ENCODE results near the gene SLC5A1.
"Not testable (repeated sequence)": the region's sequence is repeated elsewhere in the genome, so short reads cannot be mapped to it uniquely, and the experiment has no call there.

DNA sequence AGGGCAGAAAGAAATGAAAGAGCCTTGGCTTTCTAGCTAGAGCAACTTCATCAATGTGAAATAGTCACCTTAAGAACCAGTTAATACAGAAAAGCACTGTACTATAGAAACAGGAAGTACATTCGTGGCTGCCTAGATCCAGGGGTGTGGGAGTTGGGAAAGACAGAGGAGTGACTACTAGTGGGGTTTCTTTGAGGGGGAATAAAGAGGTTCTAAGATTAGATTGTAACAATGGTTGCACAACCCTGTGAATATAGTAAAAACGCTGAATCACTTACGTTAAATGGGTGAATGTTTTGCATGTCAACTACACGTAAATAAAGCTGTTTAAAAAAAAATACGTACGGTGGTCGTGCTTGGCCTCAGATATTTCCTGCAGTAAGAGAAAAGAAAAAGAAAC is 107.6 kb downstream of the SLC5A1 start:
- TF ChIP-seq, protein P1, sequence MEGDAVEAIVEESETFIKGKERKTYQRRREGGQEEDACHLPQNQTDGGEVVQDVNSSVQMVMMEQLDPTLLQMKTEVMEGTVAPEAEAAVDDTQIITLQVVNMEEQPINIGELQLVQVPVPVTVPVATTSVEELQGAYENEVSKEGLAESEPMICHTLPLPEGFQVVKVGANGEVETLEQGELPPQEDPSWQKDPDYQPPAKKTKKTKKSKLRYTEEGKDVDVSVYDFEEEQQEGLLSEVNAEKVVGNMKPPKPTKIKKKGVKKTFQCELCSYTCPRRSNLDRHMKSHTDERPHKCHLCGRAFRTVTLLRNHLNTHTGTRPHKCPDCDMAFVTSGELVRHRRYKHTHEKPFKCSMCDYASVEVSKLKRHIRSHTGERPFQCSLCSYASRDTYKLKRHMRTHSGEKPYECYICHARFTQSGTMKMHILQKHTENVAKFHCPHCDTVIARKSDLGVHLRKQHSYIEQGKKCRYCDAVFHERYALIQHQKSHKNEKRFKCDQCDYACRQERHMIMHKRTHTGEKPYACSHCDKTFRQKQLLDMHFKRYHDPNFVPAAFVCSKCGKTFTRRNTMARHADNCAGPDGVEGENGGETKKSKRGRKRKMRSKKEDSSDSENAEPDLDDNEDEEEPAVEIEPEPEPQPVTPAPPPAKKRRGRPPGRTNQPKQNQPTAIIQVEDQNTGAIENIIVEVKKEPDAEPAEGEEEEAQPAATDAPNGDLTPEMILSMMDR (IDR thresholded peaks at IDR 0.05 in 8 of 11, conservative IDR thresholded peaks at IDR 0.05 in 3 of 11), result not testable (repeated sequence)
- not testable (repeated sequence) for TF ChIP-seq POLR2A (IDR thresholded peaks at IDR 0.05)

All from spleen (tissue), 7 donors.